ENCODE results near the gene HSD17B3.
"Not testable (repeated sequence)": the region's sequence is repeated elsewhere in the genome, so short reads cannot be mapped to it uniquely, and the experiment has no call there.

HSD17B3 gene

DNA sequence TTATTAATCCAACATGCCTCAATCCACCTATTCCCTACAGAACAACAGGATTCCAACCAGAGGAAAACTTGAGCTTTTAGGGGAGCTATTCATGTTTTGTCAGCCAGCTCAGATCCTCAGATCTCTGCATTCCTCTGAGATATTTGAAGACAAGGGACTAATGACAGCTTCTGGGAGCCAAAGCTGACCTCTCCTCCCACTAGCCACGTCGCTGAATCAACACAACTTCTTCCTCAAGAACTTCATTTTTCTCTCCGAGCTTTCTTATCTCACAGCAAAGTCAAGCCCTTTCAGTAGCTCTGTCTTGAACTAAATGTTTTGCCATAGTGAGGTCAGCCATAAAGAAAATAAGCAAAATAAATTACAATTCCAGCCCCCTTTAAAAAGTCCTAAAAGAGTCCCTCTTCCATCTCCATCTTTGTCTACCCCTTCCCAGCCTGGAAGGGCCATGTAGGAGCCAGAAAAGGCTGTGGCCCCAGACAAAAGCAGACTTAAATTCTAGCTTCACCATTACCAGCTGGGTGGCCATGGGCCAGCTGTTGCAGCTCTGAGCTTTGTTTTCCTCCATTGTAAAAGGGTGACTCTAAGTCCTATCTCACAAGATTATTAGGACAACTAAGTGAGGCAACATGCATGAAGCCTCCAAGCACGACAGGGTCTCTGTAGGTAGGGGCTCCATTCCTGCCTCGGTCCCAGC, 65.0 kb downstream of the HSD17B3 start:
- peak in 5 of 56 donors; percentile 2 to 10 (median 7) for DNase-seq

DNA sequence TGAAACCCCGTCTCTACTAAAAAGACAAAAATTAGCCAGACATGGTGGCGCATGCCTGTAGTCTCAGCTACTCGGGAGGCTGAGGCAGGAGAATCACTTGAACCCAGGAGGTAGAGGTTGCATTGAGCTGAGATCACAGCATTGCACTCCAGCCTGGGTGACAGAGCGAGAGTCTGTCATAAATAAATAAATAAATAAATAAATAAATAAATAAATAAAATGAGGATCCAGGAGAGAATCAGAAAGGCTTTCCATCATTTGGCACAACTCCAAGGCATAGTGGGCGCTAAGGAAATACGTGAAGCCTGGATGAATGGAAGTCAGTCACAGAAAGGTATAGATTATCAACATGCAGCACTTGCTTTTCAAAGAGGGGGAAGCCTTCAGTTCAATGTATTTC, 65.6 kb downstream of the HSD17B3 start:
- DNase-seq: not testable (repeated sequence)

DNA sequence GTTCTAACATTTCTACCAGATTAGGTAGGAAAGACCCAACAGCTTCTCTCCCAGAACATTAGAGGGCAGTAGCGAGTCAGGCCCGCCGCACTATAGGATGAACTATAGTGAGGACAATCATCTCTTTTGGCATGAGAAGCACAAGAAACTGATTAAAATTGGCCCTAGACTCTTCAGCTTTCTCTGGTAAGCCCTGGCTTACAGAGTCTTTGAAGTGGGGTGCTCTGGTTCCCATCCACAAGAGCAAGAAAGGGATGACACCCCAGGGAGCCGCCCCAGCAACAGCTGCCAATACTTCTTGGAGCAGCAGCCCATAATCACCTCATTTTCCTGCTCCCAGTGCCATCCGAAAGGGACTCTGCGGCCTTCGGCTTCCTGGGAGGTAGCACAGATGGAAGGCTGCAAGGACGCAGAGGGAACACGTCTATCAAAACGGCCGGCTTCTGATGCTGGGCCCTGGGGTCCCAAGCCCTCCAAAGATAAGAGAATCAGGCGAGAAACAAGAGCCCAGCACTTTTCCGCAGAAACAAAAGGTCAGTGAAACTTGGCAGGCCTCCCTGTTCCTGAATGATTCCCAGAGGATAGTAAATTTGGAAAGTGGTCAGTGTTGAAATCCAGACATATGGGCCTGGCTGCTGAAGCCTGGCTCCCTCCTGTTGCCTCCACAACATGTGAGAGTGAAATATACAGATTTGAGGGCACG, 69.3 kb downstream of the HSD17B3 start:
- peak in 14 of 56 donors; percentile 6 to 30 (median 16) for DNase-seq

DNA sequence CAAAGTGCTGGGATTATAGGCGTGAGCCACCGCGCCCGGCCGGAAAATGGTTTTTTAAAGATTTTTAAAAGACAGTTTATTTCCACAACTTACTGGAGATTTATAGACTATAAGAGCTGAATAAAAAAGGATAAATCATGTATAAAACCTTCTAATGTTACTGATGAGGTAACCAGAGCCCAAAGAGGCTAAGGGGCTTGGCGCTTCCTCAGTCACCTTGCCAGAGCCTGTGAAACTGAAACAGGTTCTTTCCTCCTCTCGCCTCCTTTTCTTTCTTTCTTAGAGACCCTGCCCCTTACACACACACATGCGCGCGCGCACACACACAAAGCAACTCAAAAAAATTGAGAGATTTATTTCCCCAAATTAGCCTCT, 69.8 kb downstream of the HSD17B3 start:
- DNase-seq: no peak

DNA sequence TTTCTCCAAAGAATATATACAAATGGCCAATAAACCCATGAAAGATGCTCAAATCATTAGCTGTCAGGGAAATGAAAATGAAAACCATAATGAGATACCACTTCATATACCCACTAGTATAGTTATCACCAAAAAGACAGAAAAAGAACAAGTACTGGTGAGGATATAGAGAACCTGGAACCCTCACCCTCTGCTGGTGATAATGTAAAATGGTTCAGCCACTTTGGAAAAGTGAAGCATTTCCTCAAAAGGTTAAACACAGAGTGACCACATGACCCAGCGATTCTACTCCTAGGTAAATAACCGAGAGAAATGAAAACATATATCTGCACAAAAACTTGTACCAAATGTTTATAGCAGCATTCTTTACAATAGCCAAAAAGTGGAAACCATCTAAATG, 72.0 kb downstream of the HSD17B3 start:
- no peak for DNase-seq

DNA sequence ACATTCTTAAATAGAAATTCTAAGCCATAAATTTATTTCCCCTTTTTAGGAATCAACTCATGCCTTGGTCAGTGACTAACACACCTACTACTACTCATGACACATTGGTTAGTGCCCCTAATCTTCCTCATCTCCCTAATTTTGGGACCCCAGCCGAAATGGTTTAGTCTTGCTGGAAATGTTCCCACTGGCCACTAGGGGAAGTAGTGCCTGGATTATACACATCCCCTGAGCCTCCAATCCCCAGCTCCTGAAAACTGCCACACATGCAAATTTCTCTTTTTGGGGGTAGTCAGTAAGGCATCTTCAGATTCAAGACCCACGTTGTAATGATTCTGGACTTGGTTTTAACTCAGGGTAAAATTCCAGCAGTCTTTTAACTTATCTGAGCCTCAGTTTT, 79.8 kb downstream of the HSD17B3 start:
- no peak for DNase-seq

DNA sequence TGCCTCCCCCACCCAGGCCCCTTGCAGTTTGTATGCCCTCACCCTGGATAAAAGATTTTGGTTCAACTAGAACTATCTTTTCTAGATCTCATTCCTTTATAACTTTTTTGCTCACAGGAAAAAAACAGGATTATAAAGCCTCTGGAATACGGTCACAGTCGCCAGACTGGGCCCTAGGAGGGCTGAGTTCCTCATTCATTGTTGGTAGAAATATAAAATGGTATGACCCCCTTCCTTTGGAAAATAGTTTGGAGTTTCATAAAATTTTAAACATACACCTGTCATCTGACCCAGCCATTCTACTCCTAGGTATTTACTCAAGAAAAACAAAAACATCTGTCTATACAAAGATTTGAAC, 82.1 kb downstream of the HSD17B3 start:
- DNase-seq: no peak

DNA sequence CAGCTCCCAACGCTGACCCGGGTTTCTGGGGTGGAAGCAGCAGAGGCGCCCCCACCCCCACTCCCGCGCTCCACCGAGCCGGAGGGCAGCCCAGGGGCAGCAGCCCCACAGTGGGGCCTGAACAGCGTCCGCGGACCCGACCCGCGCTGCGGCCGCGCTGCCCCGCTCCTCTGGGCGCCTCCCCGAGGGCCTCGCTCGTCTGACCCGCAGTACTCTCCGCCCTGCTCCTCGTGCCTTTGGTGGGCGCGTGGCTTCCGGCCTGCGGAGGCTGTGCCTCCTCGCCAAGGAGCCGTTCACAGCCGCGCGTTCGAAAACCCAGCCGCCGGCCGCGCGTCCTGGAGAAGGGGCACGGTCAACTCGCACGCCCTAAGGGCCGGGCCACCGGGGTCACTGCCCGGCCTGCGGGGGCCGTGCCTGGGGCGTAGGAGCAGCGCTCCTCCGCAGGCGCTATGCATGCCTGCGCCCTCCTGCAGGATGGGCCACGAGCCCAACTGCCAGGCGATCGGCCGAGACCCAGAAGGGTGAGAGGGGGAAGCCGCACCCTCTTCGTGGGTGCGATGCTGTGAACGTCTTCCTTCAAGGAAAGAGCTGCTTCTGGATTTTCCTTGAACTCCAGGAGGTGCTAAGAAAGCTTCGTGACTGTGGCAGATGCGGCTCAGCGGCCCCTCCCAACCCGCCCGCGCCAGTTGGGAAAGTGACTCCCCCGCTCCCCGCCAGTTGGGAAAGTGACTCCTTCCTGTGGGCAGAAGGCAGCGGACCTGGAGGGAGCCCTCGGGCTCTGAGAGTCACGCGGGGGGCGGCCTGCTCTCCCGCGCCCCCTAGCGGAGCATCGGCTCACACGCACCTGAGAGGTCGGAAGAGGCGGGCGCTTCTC, 82.7 kb downstream of the HSD17B3 start:
- DNase-seq: peak in 13 of 56 donors; percentile 4 to 40 (median 19)

DNA sequence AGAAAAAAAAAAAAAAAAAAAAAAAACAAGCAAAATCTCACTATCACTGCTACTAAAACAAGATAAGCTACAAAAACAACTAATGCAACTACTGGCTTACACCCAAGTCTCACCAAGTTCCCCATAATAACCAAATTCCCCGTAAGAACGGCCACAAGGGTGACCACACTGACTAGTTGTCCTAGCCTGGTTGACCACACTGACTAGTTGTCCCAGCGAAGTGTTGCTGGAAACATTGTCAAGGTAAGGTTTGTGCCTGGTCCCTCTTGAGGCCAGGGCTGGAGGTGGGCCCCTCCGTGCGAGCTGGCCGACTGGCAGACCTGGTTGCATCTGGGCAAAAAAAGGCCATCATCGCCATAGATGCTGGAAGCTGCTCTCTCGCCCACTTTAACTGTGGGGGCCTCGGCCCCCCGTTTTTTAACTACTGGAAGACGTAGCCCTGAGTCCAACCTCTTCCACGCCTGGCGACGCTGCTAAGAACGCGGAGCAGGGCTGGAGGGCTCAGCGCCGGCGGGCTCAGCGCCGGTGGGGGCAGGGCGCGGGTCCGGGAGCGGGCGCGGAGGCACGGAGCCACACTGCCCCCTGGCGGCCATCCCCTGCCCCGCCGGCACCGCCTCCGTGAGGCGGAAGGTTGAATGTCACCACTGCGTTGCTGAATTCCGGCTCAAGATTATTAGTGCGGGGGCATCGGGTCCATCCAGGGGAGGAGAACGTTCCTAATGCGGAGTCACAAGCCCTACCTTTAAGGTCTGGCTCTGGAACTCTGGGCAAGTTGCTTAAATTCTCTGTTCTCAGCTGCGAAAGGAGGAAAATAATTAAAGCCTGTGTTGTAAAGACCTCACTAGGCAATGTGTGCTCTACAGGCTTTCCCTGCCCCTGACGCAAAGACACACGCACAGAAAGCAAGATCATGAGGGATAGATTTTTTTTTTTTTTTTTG, 84.0 kb downstream of the HSD17B3 start:
- peak in 48 of 56 donors; percentile 9 to 83 (median 62) for DNase-seq

DNA sequence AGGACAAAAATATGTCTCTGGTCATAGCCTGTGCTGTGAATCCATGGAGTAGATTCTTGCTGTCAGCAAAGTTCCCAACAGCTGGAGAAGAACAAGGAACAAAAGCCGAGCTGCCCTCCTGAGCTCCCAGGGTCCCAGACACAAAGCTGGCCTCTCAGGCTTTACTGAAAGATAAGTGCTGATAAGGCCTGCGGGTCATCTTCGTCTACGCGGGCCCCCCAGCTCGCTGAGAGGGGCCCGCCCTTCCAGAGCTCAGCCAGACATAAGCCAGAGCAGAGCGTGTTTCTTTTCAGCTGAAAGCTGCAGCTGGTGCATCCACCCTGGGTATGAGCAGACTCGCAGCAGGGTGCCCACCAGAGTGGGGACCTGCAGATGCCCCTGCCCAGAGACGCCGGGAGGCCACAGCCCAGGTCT, 84.7 kb downstream of the HSD17B3 start:
- DNase-seq: peak in 6 of 56 donors; percentile 14 to 41 (median 28)

DNA sequence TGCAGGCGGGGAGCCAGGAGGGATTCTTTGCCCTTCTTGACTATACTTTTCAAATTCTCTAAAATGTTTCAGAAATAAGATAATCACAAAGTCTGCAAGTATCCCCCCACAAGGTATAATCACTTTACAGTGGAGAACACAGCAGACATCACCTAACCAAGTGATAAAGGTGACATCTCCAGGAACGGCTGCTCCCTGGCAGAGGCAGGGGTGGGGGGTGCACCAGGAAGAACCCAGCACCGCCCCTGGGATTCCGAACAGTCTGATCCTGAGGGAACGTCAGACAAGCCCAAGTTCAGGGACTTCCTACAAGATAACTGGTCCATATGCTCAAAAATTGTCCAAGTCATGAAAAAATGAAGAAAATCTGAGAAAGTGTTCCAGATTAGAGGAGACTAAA, 85.4 kb downstream of the HSD17B3 start:
- no peak for DNase-seq

DNA sequence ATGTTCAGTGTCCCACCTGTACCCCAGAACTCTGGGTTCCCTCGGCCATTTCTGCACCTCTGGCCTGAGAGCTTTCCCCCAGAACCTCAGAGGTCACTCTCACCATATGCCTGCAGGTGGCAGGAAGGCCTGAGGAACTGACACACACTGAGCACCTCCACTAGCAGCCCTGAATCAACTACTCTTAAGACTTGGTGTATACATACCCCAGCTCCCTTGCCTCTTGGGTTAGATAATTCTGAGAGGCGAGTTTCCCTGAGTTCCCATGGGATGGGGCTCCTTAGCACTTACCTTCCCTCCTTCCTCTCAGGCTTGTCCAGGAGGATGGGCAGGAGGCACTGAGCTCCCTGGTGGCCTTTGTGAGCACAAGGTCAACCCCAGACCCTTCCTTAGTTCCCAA, 86.1 kb downstream of the HSD17B3 start:
- no peak for DNase-seq

DNA sequence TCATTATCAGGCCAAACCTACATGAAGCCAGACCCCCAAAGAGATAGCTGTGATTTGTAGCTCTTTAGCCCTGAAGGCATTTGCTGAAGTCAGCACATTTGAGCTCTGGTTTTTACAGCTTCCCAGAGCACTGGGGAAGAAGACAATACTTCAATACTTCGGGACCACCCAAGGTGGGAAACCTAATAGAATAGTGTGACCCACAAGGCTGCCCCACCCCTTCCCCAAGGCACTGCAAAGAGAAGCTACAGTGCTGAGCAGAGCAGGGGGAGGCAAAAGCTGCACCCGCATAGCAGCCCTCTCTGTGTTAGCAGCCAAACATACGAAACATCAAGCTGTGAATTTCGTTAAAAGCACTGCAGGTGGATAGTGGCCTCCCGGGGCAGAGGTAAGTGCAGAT, 87.3 kb downstream of the HSD17B3 start:
- no peak for DNase-seq

DNA sequence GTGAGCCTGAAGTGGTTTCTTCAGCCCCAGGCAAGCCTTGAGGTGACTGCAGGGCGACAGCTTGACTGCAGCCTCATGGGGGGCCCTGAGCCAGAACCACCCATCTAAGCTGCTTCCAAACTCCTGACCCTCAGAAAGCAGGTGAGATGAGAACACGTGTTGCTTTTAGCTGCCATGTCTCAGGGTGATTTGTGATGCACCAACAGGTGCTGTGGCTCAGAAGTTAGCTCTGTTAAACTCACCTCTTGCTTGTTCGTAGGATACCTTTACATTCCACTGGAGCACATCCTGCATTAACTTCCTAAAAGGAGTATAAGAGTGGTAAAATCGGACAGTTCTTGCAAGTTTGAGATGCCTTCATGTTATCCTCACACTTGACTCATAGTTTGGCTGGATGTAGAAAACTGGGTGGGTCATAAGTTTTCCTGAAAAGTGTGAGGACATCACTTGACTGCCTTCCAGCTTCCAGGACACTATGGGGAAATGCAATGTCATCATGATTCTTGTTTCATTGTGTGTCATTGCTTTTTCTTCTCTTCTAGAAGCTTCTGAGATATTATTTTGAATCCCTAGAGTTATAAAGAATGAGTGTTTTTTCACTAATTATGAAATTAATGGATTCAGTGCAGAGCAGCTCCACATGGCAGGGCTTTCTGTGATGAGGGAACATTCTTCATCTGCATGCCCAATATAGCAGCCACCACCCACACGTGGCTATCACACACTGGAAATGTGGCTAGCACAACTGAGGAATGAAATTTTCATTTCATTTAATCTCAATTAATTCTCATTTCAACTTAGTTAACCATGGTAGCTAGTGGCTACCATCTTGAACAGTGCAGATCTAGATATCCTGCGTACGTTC, 92.3 kb downstream of the HSD17B3 start:
- no peak for DNase-seq

DNA sequence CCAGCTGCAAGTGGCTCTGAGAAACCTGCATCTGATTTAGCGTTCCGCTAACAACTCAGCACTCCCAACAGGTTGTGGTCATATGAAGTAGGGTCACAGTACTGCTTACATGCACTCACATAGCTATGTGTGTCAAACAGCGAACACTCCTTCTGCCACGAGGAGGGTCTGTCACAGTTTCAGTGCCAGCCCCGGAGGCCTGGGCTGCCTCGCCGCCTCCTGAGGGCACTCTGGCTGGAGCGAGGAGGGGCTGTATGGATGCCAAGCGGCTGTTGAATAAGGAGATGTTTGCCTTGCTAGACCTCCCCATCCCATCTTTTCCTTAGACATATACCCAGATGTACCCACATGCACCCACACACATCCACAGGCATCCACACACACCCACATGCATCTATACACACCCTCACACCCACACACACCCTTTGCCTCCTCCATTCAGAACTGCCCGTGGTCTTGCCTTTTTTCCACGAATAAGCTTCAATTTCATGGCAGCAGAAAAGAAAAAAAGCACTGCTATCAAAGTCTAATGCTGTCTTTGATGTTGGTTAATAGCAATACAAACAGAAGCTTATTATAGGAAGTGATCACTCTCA, 95.7 kb downstream of the HSD17B3 start:
- DNase-seq: no peak

DNA sequence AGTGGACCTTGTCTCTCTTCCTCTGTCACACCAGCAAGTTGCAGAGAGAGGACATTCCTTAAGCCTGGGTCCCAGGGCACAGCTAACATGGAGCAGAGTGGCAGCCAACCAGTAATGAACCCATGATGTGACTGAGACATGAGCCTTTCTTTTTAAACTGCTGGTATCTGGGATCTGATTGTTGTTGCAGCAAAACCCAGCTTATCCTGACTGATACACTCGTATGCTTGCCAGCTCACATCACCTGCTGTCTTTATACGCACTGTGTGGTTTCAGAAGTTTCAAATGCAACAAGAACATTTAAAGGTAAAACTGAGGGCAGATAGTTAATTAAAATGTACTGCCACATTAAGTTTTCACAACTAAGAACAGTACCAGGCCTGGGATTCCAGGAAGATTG, 97.1 kb downstream of the HSD17B3 start:
- no peak for DNase-seq

DNA sequence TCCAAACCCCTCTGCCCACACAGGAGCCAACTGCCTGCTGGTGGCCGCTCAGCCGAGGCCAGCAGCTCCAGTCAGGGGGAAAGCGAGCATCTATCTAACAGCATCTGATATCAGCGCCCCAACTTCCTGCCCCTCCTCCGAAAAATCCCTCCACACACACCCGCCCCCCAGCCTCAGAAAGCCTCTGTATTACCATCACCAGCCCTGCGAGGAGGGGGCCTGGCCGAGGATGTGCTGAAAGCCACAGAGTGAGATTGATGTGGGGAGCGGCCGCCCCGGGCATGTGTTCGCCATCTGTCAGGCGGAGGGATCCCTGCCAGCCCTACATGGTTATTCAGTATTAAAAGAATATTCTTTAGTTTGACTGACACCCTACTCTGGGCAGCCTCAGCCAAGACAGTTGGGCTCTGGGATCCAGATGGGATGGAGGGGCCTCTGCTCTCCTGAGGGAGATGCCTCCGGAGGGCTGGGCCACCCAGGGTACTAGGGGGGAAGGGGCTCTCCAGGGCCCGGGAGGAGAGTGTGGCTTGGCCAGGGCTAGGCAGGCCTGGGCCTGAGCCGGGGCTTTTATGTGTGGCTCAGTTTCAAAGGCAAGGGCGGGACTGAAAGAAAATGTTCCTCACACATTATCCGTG, 98.0 kb downstream of the HSD17B3 start:
- DNase-seq: no peak

DNA sequence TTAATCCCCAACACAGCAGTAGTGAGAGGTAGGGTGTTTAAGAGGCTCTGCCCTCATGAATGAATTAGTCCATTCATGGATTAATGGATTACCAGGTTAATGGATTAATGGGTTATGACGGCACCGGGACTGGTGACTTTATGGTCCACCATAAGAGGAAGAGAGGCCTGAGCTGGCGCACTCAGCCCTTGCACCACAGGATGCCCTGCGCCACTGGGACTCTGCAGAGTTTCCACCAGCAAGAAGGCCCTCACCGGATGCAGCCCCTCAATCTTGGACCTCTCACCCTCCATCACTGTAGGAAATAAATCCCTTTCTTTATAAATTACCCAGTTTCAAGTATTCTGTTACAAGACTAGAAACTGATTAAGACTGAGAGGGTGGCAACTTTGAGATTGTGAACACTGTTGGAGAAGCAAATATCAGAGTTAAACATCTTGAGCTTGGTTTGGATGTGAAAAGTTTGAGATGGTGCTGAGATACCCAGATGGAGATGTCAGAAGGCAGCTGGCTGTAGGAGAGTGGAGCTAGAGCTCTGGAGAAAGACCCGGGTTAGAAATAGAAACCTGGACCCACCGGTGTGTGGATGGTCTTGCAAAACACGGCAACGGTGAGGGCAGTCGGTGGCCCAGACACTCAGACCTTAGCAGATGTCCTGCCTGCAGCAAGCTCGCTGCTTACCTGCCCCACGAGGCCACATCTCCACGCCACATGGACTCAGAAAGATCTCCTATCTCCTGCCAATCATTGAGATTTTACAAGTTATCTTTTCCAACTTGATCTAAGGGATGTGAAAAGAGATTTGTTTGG, 98.8 kb downstream of the HSD17B3 start:
- no peak for DNase-seq
